ENCODE results near the gene SLAMF7.

The SLAMF7 gene

DNA sequence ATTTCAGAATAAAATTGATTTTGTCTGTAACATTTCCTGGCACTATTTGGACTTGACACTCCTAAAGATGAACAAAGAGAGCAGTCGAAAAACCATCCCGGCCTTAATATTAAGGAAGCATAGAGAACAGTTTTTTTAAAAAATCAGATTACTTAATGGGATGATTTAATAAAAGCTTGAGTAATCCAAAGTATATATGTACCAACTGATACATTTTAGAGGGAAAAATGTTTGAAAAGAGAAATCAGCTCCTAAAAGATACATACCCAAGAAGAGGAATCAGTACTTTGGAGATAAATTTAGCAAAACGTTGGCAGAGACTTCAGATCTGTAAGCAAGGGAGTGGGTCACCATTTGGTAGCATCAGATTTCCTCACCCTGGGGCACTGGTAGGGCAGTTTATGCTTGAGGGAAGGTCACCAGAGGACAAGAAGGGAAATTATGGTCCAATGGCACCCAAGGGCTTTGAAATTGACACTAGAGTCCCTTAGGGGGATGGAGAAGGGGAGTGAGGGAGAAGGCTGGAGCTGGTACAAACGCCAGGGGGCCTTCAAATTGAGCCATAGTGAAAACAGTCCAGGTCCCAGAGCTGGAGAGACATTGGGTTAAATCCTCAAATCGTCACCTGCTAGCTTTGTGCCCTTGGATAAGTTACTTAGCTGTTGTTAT lies 5.9 kb downstream of the SLAMF7 start:
- DNase-seq (ENCODE audit: extremely low read depth in 1 of 2, low read depth in 1 of 2): no peak

DNA sequence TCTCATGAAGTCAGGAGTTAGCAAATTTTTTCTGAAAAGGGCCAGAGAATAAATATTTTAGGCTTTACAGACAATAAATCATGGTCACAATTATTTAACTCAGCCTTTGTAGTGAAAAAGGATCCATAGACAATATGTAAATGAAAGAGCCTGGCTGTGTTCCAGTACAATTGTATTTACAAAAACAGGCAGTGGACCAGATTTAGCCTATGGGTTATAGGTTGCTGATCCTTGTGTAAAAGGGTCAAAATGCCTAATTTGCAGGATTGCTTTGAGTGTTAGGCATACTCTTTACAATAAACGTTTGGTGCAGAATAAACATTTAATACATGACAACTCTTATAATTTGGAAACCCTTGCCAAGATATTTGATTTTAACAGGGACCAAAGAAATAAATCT lies 6.5 kb downstream of the SLAMF7 start:
- DNase-seq (ENCODE audit: extremely low read depth in 1 of 2, low read depth in 1 of 2): no peak

DNA sequence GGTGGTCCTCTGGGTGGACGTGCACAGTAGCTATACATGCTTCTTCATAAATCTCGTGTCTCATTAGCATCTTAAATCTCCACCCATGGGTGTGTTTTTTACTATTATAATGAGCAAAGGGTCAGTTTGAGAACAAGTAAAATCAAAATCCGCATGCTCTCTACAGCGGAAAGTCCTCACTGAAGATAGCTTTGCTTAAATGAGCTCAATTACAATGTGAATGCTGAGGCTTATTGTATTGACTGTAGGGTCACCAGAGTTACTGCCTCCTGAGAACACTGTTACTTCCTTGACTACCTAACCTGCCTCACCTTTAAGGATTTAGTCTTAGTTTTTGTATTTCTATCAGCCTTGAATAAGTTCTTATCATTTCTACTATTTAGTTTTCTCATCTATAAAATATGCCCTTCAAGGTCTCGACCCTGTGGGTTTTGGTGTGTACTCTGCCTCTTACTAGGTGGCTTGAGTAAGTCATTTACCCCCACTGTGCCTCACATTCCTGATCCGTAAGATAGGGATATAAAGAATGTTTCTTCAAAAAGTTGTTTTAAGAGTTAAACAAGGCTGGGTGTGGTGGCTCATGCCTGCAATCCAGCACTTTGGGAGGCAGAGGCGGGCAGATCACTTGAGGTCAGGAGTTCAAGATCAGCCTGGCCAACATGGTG lies 7.9 kb downstream of the SLAMF7 start:
- DNase-seq (ENCODE audit: extremely low read depth in 1 of 2, low read depth in 1 of 2): no peak

DNA sequence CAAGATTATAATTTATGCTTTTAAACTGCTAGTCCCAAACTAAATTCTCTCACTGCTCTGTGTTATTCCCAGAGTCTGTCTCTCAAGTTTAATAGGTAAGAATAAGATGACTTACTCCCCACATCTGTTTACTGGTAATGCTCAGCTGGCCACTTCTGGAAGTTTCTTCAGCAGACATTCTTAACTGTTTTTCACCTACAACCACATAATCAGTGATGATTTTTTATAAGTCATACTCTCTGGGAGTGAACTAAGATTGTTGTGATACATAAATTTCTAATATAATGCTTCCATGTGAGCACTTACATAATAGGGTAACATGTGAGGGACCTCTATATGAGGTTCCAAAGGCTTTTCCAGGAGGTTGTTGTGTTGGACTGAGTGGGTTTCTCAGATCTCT lies 8.7 kb downstream of the SLAMF7 start:
- no peak for DNase-seq (ENCODE audit: extremely low read depth in 1 of 2, low read depth in 1 of 2)

DNA sequence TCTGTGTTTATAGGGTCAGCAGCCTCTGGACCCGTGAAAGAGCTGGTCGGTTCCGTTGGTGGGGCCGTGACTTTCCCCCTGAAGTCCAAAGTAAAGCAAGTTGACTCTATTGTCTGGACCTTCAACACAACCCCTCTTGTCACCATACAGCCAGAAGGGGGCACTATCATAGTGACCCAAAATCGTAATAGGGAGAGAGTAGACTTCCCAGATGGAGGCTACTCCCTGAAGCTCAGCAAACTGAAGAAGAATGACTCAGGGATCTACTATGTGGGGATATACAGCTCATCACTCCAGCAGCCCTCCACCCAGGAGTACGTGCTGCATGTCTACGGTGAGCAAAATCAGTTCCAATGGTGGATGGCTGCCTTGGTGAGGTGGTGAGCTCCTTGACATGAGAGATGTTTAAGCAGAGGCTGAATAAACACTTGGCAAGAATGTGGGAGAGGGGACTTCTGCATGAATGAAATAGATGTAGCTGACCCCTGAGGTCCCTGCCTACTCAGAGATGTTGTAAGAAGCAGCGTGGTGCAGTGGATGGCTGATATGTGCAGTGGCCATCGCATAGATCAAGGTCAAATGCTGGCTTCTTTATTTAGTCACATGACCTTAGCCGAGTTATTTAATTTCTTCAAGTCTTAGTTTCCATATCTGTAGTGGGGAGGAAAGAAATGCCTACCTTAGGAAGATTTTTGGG lies 9.3 kb downstream of the SLAMF7 start:
- no peak for DNase-seq (ENCODE audit: extremely low read depth in 1 of 2, low read depth in 1 of 2)

DNA sequence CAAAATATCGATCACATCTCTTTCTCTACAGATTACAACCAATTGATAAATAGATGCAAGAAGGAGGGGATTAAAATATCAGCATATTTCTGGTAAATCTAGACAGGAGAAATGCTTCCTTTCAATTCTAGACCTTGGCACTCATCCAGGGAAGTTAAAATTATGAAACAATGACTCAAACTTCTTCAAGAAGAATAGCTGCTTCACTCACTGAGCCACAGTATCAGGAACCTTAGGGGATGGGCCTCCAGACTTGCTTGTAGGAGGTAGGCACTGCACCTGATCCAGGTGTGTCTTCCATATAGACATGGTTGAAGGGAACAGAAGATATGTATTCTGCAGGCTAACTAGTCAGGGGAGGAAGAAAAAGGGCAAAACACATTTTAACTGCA lies 9.8 kb downstream of the SLAMF7 start:
- no peak for DNase-seq (ENCODE audit: extremely low read depth in 1 of 2, low read depth in 1 of 2)

DNA sequence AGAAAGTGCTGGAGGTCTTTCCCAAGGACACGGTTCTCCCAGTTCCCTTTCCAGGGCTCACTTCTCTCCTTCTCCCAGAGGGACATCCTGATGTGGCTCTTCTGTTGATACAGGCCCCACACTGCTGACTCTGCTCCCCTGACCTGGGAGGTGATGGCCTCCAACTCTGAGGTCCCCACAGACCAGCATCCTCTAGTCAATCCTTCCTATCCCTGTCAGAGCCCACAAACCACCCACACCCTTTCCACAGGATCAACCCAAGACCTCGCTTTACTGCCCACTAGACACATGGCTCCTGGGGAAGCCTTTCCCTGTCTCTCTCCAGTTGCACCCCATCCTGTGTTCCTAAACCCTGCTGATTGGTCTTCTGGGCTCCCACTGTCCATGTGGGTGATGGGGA lies 11.6 kb downstream of the SLAMF7 start:
- no peak for DNase-seq (ENCODE audit: extremely low read depth in 1 of 2, low read depth in 1 of 2)

DNA sequence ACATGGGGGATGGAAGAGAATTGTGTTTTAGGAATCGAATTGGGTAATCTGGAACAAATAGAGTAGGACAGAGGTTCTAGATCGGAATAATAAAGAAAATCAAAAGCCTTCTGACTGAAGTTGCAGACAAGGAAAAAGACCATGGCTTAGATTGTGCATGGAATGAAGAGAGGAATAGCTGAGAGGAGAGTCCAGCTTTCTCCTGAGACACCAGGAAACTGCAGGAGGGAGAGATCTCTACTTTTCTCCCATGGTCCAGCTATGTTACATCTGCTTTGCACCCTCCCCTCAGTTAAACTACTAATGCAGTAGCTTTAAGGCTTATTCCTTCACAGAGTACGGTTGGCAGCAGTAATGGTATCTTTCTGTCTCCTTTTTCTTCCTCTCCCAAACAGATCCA lies 13.4 kb downstream of the SLAMF7 start:
- no peak for DNase-seq (ENCODE audit: extremely low read depth in 1 of 2, low read depth in 1 of 2)

DNA sequence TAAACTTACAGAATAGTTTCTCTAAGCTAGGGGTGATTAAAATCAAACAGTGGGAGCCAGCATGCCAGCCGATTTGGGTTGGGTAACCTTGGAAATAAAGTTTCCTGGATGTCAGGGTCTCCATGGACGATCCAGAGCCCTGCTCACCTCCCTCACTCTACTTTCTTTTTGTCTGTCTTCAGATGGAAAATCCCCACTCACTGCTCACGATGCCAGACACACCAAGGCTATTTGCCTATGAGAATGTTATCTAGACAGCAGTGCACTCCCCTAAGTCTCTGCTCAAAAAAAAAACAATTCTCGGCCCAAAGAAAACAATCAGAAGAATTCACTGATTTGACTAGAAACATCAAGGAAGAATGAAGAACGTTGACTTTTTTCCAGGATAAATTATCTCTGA lies 13.9 kb downstream of the SLAMF7 start:
- DNase-seq (ENCODE audit: extremely low read depth in 1 of 2, low read depth in 1 of 2): no peak

DNA sequence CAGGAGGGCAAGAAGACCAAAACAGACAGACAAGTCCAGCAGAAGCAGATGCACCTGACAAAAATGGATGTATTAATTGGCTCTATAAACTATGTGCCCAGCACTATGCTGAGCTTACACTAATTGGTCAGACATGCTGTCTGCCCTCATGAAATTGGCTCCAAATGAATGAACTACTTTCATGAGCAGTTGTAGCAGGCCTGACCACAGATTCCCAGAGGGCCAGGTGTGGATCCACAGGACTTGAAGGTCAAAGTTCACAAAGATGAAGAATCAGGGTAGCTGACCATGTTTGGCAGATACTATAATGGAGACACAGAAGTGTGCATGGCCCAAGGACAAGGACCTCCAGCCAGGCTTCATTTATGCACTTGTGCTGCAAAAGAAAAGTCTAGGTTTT lies 14.5 kb downstream of the SLAMF7 start:
- no peak for DNase-seq (ENCODE audit: extremely low read depth in 1 of 2, low read depth in 1 of 2)

DNA sequence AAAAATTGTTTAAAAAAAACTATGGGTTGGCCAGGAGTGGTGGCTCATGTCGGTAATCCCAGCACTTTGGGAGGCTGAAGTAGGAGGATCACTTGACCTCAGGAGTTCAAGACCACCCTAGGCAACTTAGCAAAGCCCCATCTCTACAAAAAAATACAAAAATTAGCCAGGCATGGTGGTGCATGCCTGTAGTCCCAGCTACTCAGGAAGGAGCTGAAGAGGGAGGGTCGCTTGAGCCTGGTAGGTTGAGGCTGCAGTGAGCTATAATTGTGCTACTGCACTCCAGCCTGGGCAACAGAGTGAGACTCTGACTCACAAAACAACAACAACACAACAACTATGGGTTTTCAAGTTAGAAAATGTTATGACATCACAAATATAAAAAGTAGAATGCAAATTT lies 16.4 kb downstream of the SLAMF7 start:
- no peak for DNase-seq (ENCODE audit: extremely low read depth in 1 of 2, low read depth in 1 of 2)

DNA sequence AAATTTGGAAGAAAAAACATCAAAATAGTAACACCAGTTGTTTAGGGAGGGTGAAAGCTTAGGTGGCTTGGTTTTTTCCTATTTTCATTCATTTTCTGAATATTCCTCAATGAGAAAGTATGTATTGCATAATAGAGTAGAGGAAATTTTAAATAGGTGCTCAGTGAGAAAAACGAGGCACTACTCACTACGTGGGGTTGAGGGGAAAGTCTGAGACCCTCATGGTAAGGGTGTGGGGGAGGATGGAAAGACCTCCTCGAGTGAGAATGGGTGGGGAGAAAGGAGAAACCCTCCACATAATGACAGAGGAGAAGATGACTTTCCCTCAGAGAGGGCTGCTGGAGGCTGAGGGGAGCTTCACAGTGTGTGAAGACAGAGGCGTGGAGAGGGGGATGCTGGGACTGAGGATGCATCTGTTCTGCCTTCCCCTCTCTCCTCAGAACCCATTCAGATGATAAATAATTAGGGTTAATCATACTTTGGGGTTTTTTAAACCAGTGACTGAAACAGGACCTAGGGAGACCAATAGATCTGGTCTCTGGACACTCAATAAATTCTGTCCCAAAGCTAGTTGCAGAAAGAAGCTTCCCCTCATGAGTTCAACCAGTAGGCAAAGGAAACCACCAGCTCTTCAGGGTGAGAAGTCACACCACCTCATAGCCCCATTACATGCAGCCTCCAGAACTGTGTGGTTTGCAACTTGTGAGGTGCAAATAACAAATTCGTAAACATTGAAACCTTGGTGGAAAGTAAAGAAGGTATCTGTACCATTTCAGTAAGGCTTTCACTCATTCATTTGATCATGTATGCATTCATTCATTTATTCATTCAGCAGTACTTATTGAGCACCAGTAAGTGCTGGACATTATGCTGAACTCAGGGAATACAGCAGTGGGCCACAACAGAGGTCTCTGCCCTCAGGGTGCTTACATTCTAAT lies 17.1 kb downstream of the SLAMF7 start:
- no peak for DNase-seq (ENCODE audit: extremely low read depth in 1 of 2, low read depth in 1 of 2)

DNA sequence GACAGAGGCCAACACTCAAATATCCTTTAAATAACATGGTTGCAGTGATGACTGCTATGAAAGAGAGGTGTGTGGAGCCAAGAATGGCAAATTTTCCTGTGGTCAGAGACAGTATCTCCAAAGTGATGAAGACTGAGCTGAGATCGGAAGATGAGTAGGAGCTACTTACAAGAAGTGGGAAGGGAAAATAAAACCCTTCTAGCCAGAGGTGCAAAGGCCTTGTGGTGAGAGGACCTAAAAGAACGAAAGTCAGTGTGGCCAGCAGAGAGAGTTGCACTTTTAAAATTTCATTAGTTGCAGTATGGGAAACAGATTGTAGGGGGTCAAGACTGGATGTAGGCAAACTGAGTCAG lies 17.8 kb downstream of the SLAMF7 start:
- DNase-seq (ENCODE audit: extremely low read depth in 1 of 2, low read depth in 1 of 2): no peak

DNA sequence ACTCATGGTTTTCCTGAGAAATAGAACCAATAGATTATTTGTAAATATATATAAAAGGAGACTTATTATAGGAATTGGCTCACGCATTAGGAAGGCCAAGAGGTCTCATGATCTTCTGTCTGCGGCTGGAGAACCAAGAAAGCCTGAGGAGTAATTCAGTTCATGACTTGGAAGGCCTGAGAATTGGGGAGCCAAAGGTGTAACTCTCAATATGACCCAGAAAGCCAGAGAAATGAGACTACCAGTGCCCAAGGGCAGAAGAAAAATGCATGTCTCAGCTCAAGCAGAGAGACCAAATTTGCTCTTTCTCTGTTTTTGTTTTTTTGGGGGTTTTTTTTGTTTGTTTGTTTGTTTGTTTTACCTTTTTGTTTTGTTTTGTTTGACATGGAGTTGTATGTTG lies 19.5 kb downstream of the SLAMF7 start:
- no peak for DNase-seq (ENCODE audit: extremely low read depth in 1 of 2, low read depth in 1 of 2)

DNA sequence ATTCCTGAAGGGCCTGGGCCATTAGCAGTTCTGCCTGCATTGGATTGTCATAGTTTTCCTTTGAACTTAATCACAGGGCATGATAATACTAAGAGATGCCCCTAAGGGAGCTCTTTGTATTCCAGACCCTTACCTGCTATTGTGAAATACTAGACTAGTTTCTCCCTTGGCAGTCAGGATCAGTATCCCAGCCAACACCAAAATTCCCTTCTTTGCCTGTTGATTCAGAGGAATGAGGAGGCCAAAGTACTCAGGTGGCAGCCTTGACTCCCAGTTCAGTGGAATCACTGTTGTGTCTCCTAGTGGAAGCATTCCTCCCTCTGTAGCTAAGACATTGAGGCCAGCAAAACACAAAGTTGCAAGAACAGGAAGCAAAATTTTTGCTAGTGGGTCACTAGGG lies 20.7 kb downstream of the SLAMF7 start:
- no peak for DNase-seq (ENCODE audit: extremely low read depth in 1 of 2, low read depth in 1 of 2)

DNA sequence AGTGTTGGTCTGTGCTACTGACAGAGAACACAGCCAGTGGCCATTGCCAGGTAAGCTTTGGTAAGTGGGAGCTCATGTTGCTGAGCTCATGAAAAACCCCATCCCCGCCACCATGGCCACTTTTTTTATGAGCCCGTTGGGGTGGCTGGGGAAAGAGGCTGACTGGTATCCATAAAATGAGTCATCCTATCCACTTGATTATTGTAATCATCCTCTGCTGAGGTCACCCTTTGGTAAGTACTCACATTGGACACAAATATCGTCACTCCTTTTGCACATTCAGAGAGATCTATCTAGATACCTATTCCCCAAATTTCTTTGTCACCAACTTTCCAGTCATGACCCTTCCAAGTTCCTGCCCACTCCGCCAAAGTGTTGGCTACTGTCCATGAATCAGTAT lies 22.0 kb downstream of the SLAMF7 start:
- DNase-seq (ENCODE audit: extremely low read depth in 1 of 2, low read depth in 1 of 2): no peak

DNA sequence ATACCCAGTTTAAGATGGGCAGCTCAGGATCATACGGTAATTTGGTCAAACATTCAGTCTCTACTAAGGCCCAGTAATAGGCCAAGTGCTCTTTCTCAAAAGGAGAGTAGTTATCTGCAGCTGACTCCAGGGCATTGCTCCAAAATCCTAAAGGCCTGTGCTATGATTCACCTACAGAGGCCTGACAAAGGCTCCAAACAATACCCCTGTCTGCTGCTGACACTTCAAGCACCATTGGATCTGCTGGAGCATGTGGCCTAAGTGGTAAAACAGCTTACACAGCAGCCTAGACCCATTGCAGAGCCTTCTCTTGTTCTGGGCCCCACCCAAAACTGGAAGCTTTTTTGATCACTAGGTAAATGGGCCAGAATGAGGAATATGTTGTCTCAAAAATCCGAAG lies 22.8 kb downstream of the SLAMF7 start:
- DNase-seq (ENCODE audit: extremely low read depth in 1 of 2, low read depth in 1 of 2): no peak

DNA sequence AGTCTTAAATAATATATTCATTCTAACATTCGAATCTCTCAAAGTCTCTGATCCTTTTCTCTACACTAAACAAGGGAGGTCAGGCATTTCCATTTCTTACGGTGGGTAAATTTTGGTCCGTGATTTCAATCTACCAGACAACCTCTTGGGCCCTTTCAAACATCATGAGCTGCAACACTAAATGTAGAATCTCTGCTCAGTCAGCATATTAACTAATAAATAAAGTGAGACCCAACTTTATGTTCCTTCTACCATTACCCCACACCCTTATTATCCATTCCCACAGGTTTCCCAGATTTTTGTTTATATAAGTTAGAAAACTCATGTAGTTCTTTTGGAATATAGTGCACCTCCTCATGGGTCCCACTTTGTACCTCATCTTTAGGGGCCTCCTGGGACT lies 24.9 kb downstream of the SLAMF7 start:
- DNase-seq (ENCODE audit: extremely low read depth in 1 of 2, low read depth in 1 of 2): no peak

DNA sequence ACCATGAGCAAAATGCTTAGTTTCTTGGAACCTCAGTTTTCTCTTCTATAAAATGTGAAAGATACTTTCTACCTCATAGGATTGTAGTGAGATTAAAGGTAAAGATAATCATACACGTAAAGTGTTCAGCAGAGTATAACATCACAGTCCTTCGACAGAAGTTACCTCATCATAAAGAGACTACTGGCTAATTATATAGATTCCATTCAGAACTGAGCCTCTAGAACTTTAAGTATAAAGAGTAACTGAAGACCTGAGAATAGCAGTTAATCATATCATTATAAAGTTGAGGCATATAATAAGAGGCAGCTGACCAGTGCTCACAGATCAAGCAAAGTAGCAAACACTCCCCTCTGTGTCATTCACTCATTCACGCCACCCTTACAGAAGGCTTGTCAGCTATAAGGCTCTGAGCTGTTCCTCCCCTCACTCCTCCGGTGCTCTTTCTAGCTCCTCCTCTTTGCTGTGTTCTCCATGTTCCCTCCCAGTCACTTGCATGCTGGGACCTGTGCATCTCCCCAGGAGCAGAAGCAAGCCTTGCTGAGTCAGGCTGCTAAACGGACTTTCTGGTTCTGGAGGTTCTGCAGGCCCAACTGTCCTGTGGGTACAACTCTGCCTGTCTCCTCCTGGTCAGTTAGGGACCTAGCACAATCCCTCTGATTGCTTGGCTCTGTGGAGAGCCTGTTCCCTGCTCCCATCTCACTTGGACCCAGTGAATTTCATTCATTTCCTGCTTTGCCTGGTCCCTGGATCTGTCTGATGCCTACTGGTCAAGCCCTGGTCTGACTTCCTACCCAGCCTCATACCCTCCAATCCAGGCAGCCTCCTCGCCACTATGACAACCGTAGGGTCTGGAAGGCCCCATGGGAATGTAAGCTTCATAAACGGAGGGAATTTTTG lies 28.6 kb downstream of the SLAMF7 start:
- peak in 1 of 2 donors; percentile 44 for DNase-seq (ENCODE audit: extremely low read depth in 1 of 2, low read depth in 1 of 2)

DNA sequence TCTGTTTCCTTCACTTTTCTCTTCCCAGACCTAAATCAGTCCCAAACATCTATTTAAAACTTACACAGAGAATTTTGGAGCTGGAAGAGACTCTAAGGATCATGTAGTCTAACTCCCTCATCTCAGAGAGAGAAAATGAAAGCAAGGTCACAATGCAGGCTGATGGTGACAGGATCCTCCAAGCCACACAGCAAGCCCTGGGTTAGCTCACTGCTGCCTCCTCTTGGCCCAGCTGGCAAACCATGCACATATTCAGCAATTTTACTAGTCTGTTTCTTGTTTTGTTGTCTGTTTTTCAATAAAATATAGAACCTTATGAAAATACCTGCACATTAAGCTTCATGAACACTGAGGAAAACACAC lies 29.2 kb downstream of the SLAMF7 start:
- peak; percentile 59 to 81 for DNase-seq (ENCODE audit: extremely low read depth in 1 of 2, low read depth in 1 of 2)
